Esophagus (tissue), 2 donors: ENCODE data around the gene MEGF11. TPM values are rescaled to one million over a fixed set of nuclear protein-coding genes. Genes with fewer than 3 reads are reported as not detected.
A peak's percentile ranks its signal among the peaks of the same experiment; 100 is the strongest.

ENCODE experiments used
- H3K27ac ChIP-seq, 2 donors: one replicate each; pipeline ENCODE4 v1.5.1; 2013; ENCODE audit warnings: low read depth in 2 of 2, mild to moderate bottlenecking in 2 of 2, inconsistent platforms in 1 of 2, low read length in 1 of 2, moderate library complexity in 1 of 2
- H3K27me3 ChIP-seq, 2 donors: one replicate each; pipeline ENCODE4 v1.6.1; 2013; ENCODE audit warnings: low read length in 2 of 2, control low read depth in 1 of 2, mild to moderate bottlenecking in 1 of 2; ENCODE audit not compliant: insufficient read depth in 2 of 2, control insufficient read depth in 1 of 2
- H3K36me3 ChIP-seq, 2 donors: one replicate each; pipeline ENCODE4 v1.6.1; 2013; ENCODE audit warnings: low read length in 1 of 2; ENCODE audit not compliant: control insufficient read depth in 2 of 2, insufficient read depth in 2 of 2
- H3K4me1 ChIP-seq, 2 donors: one replicate each; pipeline ENCODE4 v1.6.1; 2013; ENCODE audit warnings: low read length in 1 of 2; ENCODE audit not compliant: control insufficient read depth in 2 of 2, insufficient read depth in 2 of 2
- H3K4me3 ChIP-seq, 2 donors: one replicate each; pipeline ENCODE4 v1.5.1; 2013; ENCODE audit warnings: low read length in 2 of 2, mild to moderate bottlenecking in 2 of 2, low read depth in 1 of 2, moderate library complexity in 1 of 2
- H3K9me3 ChIP-seq, 2 donors: one replicate each; pipeline ENCODE4 v1.6.1; 2013; ENCODE audit warnings: mild to moderate bottlenecking in 2 of 2, low read depth in 1 of 2, low read length in 1 of 2, moderate library complexity in 1 of 2; ENCODE audit not compliant: control insufficient read depth in 2 of 2, insufficient read depth in 1 of 2
- WGBS, 2 donors: extraction: QIAGEN DNeasy Blood & Tissue Kit; methylation state at CpG; one replicate each; pipeline ENCODE4 v1.1.7; 2013; 5-methylcytosine and 5-hydroxymethylcytosine counted together
- polyA plus RNA-seq, 2 donors: library from polyadenylated mRNA; stranded (reverse); fragments of 200-250 nt; gene quantifications; one replicate each; pipeline ENCODE4 v1.2.3, GENCODE V29; 2013
- donor health status: healthy with polysubstance abuse.
- donor health status: Bipolar disorder and iron deficiency.

The MEGF11 gene
- polyA plus RNA-seq, 2 donors, result not detected

- Histone ChIP-seq H3K27ac (no peak overlapping the region), H3K9me3 (no peaks in the 10 kb centered on the region), H3K27me3 (peaks cover 0 to 3% of the 10 kb centered on the region in 2 donors), H3K36me3 (no peaks in the 10 kb centered on the region), H3K4me1 (no peaks in the 10 kb centered on the region), H3K4me3 (no peak overlapping the region)
- WGBS, 2 donors, result 60 to 65% methylated on average over 10 of the region's 10 CpGs
Measured at GRCh38 chr15:65991721-65992483, 261.6 kb downstream of the MEGF11 start.

GRCh38 chr15:65990298-65990981 is 263.1 kb downstream of the MEGF11 start:
- 70 to 74% methylated on average over 5 of the region's 5 CpGs for WGBS, 2 donors
- Histone ChIP-seq H3K9me3 (no peaks in the 10 kb centered on the region), H3K27ac (no peak overlapping the region), H3K4me3 (no peak overlapping the region), H3K27me3 (peaks cover 0 to 3% of the 10 kb centered on the region in 2 donors), H3K4me1 (no peaks in the 10 kb centered on the region), H3K36me3 (no peaks in the 10 kb centered on the region)

- H3K27me3 ChIP-seq, result no peaks in the 10 kb centered on the region
- no peak overlapping the region for H3K4me3 ChIP-seq
- WGBS, 2 donors, result 65 to 66% methylated on average over 5 of the region's 5 CpGs
- H3K4me1 ChIP-seq, result peaks cover 4 to 5% of the 10 kb centered on the region in 2 donors
- H3K9me3 ChIP-seq, result no peaks in the 10 kb centered on the region
- H3K27ac ChIP-seq, result no peak overlapping the region
- no peaks in the 10 kb centered on the region for H3K36me3 ChIP-seq
Measured at GRCh38 chr15:65987100-65987499, 266.4 kb downstream of the MEGF11 start.

GRCh38 chr15:65986416-65986815 is 267.1 kb downstream of the MEGF11 start:
- Histone ChIP-seq H3K27ac (no peak overlapping the region), H3K4me3 (no peak overlapping the region), H3K36me3 (no peaks in the 10 kb centered on the region), H3K9me3 (no peaks in the 10 kb centered on the region), H3K4me1 (peaks cover 6 to 8% of the 10 kb centered on the region in 2 donors), H3K27me3 (no peaks in the 10 kb centered on the region)
- 31 to 46% methylated on average over 2 of the region's 2 CpGs for WGBS, 2 donors

- 51 to 68% methylated on average over 5 of the region's 5 CpGs for WGBS, 2 donors
- Histone ChIP-seq H3K9me3 (no peaks in the 10 kb centered on the region), H3K27me3 (no peaks in the 10 kb centered on the region)
Measured at GRCh38 chr15:65985387-65985786, 268.2 kb downstream of the MEGF11 start.

GRCh38 chr15:65982627-65983322 is 270.8 kb downstream of the MEGF11 start:
- 26 to 39% methylated on average over 9 of the region's 9 CpGs for WGBS, 2 donors
- H3K27me3 ChIP-seq, result no peaks in the 10 kb centered on the region
- H3K27ac ChIP-seq, result no peak overlapping the region
- no peaks in the 10 kb centered on the region for H3K9me3 ChIP-seq
- H3K36me3 ChIP-seq, result no peaks in the 10 kb centered on the region
- H3K4me1 ChIP-seq, result peaks cover 6 to 8% of the 10 kb centered on the region in 2 donors
- H3K4me3 ChIP-seq, result no peak overlapping the region

More at GRCh38 chr15:65985387-65985786, 268.2 kb downstream of the MEGF11 start:
- Histone ChIP-seq H3K36me3 (no peaks in the 10 kb centered on the region), H3K4me3 (no peak overlapping the region), H3K27ac (no peak overlapping the region), H3K4me1 (peaks cover 6 to 8% of the 10 kb centered on the region in 2 donors)

GRCh38 chr15:65981837-65982626 is 271.5 kb downstream of the MEGF11 start:
- Histone ChIP-seq H3K9me3 (no peaks in the 10 kb centered on the region), H3K27me3 (no peaks in the 10 kb centered on the region), H3K4me3 (peak overlapping the region in 1 of 2 donors; percentile 1)

GRCh38 chr15:65980824-65981456 is 272.6 kb downstream of the MEGF11 start:
- H3K36me3 ChIP-seq, result no peaks in the 10 kb centered on the region
- peaks cover 6 to 8% of the 10 kb centered on the region in 2 donors for H3K4me1 ChIP-seq
- no peaks in the 10 kb centered on the region for H3K27me3 ChIP-seq
- H3K27ac ChIP-seq, result no peak overlapping the region
- 57 to 61% methylated on average over 5 of the region's 5 CpGs for WGBS, 2 donors
- H3K4me3 ChIP-seq, result no peak overlapping the region
- H3K9me3 ChIP-seq, result no peaks in the 10 kb centered on the region

More at GRCh38 chr15:65981837-65982626, 271.5 kb downstream of the MEGF11 start:
- peaks cover 6 to 8% of the 10 kb centered on the region in 2 donors for H3K4me1 ChIP-seq
- no peak overlapping the region for H3K27ac ChIP-seq
- 4 to 6% methylated on average over 37 to 42 of the region's 42 CpGs for WGBS, 2 donors
- no peaks in the 10 kb centered on the region for H3K36me3 ChIP-seq
